ENCODE measurements around the gene PLEKHG4B. TPM values are rescaled to one million over a fixed set of nuclear protein-coding genes. Genes with fewer than 3 reads are reported as not detected.

PLEKHG4B gene
- total and polyA plus RNA-seq, 2 of the 8 experiments (the other 6 are each of a cell fraction or from before 2014, with no cell fraction given) = 31.1 to 43.6 TPM

DNA sequence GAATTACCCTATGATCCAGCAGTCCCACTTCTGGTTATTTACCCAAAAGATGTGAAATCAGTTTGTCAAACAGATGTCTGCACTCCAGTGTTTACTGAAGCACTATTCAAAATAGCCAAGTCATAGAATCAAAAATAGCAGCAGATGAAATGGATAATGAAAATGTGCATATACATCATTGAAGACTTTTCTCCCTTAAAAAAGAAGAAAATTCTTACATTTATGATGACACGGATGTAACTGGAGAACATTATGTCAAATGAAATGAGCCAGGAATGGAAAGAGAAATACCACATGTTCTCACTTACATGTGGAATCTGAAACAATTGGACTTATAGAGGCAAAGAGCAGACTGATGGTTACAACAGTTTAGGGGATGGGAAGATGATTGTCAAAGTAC is 21.5 kb upstream of the PLEKHG4B start:
- Histone ChIP-seq H3K36me3 (ENCODE audit: control insufficient read depth in 2 of 4, insufficient read depth in 4 of 4, low read length in 3 of 4) (no peaks in the 10 kb centered on the region; a peak in 1 of 8 replicates), H4K5ac (ENCODE audit: insufficient read length, low read depth, low read length) (no peak overlapping the region), H2BK120ac (replicated peaks; ENCODE audit: low read depth, low read length) (no peak overlapping the region), H3K27me3 (replicated peaks in 1 of 4; ENCODE audit: control insufficient read depth in 3 of 4, extremely low read depth in 1 of 4, insufficient read depth in 3 of 4, low read length in 3 of 4) (no peaks in the 10 kb centered on the region), H3K4ac (replicated peaks; ENCODE audit: insufficient read length, low read depth, low read length) (no peak overlapping the region), H3K4me3 (ENCODE audit: extremely low read depth in 1 of 4, insufficient read depth in 2 of 4, low read depth in 3 of 4, low read length in 4 of 4) (no peak overlapping the region), H4K20me1 (replicated peaks in 1 of 2; ENCODE audit: control insufficient read depth in 1 of 2, insufficient read depth in 2 of 2, low read length in 2 of 2) (peaks cover 2% of the 10 kb centered on the region in 2 experiments), H3K14ac (ENCODE audit: insufficient read length) (no peak overlapping the region), H2AK5ac (ENCODE audit: low read depth, low read length) (no peak overlapping the region), H4K8ac (ENCODE audit: extremely low read depth, insufficient read depth, low read length) (no peak overlapping the region), H3K4me2 (ENCODE audit: insufficient read depth in 1 of 2, low read depth in 2 of 2, low read length in 2 of 2) (no peak overlapping the region), H3K27ac (ENCODE audit: low read depth, low read length) (no peak overlapping the region), H3K23me2 (ENCODE audit: low read depth, low read length) (no peaks in the 10 kb centered on the region), H3K4me1 (replicated peaks in 1 of 4; ENCODE audit: control insufficient read depth in 3 of 4, insufficient read depth in 4 of 4, low read length in 3 of 4) (peaks cover 0 to 6% (median under 1%) of the 10 kb centered on the region in 4 experiments; a peak in 2 of 7 replicates), H3K18ac (ENCODE audit: extremely low read depth, low read length) (no peak overlapping the region), H2BK15ac (ENCODE audit: low read length) (no peak overlapping the region), H3K56ac (replicated peaks; ENCODE audit: insufficient read length, low read depth, low read length) (no peak overlapping the region), H3K9me3 (ENCODE audit: insufficient read depth in 2 of 2, low read depth in 1 of 2, low read length in 1 of 2) (peaks cover 7% of the 10 kb centered on the region in 2 experiments; a peak in 2 of 4 replicates), H3K79me1 (ENCODE audit: low read depth, low read length) (no peaks in the 10 kb centered on the region; the same call in 1 of the 2 replicates), H2BK5ac (ENCODE audit: low read depth, low read length) (no peak overlapping the region), H2AFZ (ENCODE audit: low read length) (no peak overlapping the region), H3K23ac (ENCODE audit: insufficient read length) (no peak overlapping the region), H2BK12ac (ENCODE audit: low read depth, low read length) (no peak overlapping the region), H3K79me2 (ENCODE audit: control insufficient read depth in 1 of 2, insufficient read depth in 2 of 2, low read length in 2 of 2) (no peaks in the 10 kb centered on the region), H4K91ac (replicated peaks; ENCODE audit: insufficient read length, low read length) (no peak overlapping the region), H3K9ac (replicated peaks in 1 of 4; ENCODE audit: extremely low read depth in 1 of 4, low read depth in 3 of 4, low read length in 3 of 4) (no peak overlapping the region), H2BK20ac (ENCODE audit: low read length) (no peak overlapping the region)
- CTCF ChIA-PET (ENCODE audit: partially characterized antibody) = interaction anchor here (1.0 kb wide), 1 partner anchor 9 kb away, joined by 4 read pairs; no protein-coding TSS in a partner anchor
- DNase-seq (ENCODE audit: low read depth in 1 of 2, low spot score in 2 of 2) (no peak), FAIRE-seq (no peak)
- POLR2A ChIA-PET (ENCODE audit: partially characterized antibody) = no interaction called here
- 79% methylated on average over 1 of the region's 1 CpG; no CpG with 5 or more reads in 1 of the 2 experiments for WGBS, 2 experiments (ENCODE audit: extremely low coverage in 1 of 2, insufficient coverage in 1 of 2, insufficient read length in 1 of 2, insufficient replicate concordance in 2 of 2, low coverage in 1 of 2, low lambda C conversion rate in 2 of 2, missing lambda C conversion rate in 1 of 2)
- TF ChIP-seq JUND (IDR thresholded peaks at IDR 0.05; ENCODE audit: low read length) (no peak), BCL11A (IDR thresholded peaks at IDR 0.05; ENCODE audit: low read depth in 2 of 2, low read length in 2 of 2) (no peak), SAP30 (IDR thresholded peaks at IDR 0.05; ENCODE audit: insufficient read depth, insufficient replicate concordance, low read length) (no peak), CBX8 (IDR thresholded peaks at IDR 0.05; ENCODE audit: borderline replicate concordance, low read depth, low read length) (no peak), SIX5 (IDR thresholded peaks at IDR 0.05; ENCODE audit: low read depth, low read length) (no peak), CBX5 (IDR thresholded peaks at IDR 0.05; ENCODE audit: low read depth, low read length) (no peak), SP4 (IDR thresholded peaks at IDR 0.05; ENCODE audit: low read length) (no peak), POU5F1 (IDR thresholded peaks at IDR 0.05; ENCODE audit: low read depth, low read length) (no peak), GABPA (IDR thresholded peaks at IDR 0.05; ENCODE audit: borderline replicate concordance, insufficient read depth, low read length) (no peak)
- TF ChIP-seq, protein P1, sequence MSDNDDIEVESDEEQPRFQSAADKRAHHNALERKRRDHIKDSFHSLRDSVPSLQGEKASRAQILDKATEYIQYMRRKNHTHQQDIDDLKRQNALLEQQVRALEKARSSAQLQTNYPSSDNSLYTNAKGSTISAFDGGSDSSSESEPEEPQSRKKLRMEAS (IDR thresholded peaks at IDR 0.05) = no peak
- TF ChIP-seq, protein P2, sequence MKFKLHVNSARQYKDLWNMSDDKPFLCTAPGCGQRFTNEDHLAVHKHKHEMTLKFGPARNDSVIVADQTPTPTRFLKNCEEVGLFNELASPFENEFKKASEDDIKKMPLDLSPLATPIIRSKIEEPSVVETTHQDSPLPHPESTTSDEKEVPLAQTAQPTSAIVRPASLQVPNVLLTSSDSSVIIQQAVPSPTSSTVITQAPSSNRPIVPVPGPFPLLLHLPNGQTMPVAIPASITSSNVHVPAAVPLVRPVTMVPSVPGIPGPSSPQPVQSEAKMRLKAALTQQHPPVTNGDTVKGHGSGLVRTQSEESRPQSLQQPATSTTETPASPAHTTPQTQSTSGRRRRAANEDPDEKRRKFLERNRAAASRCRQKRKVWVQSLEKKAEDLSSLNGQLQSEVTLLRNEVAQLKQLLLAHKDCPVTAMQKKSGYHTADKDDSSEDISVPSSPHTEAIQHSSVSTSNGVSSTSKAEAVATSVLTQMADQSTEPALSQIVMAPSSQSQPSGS (IDR thresholded peaks at IDR 0.05; ENCODE audit: low read length) = no peak
- TF ChIP-seq, protein P3, sequence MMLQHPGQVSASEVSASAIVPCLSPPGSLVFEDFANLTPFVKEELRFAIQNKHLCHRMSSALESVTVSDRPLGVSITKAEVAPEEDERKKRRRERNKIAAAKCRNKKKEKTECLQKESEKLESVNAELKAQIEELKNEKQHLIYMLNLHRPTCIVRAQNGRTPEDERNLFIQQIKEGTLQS (IDR thresholded peaks at IDR 0.05; ENCODE audit: insufficient read depth, low read depth, low read length) = no peak
